Fibroblast of skin of left biceps (primary cell): ENCODE measurements around the gene WFS1.

Experiments
- DNase-seq, 2 experiments: peaks; one replicate each; pipeline ENCODE4 v3.0.0-alpha.2; 2013; ENCODE audit warnings: low read depth in 2 of 2

WFS1 gene

GRCh38 chr4:6338951-6339817, 69.5 kb downstream of the WFS1 start:
- DNase-seq: no peak

- no peak for DNase-seq
Measured at GRCh38 chr4:6339818-6340445, 70.3 kb downstream of the WFS1 start.

GRCh38 chr4:6340446-6341015, 70.9 kb downstream of the WFS1 start:
- no peak for DNase-seq

- DNase-seq: no peak
Measured at GRCh38 chr4:6341696-6342095, 72.0 kb downstream of the WFS1 start.

- no peak for DNase-seq
Measured at GRCh38 chr4:6342530-6343293, 73.1 kb downstream of the WFS1 start.

GRCh38 chr4:6343939-6344408, 74.3 kb downstream of the WFS1 start:
- peak; percentile 15 to 21 for DNase-seq

- DNase-seq: no peak
Measured at GRCh38 chr4:6345096-6345830, 75.6 kb downstream of the WFS1 start.

- no peak for DNase-seq
Measured at GRCh38 chr4:6345866-6346265, 76.2 kb downstream of the WFS1 start.

- DNase-seq: no peak
Measured at GRCh38 chr4:6346373-6347110, 76.9 kb downstream of the WFS1 start.

- DNase-seq: no peak
Measured at GRCh38 chr4:6347511-6348045, 77.9 kb downstream of the WFS1 start.

GRCh38 chr4:6348408-6348807, 78.8 kb downstream of the WFS1 start:
- DNase-seq: no peak

- DNase-seq: no peak
Measured at GRCh38 chr4:6349896-6350603, 80.4 kb downstream of the WFS1 start.

- no peak for DNase-seq
Measured at GRCh38 chr4:6350646-6351045, 81.0 kb downstream of the WFS1 start.

- no peak for DNase-seq
Measured at GRCh38 chr4:6351246-6352000, 81.8 kb downstream of the WFS1 start.

- DNase-seq: no peak
Measured at GRCh38 chr4:6352031-6352692, 82.5 kb downstream of the WFS1 start.
